Measurements from ENCODE around the gene PLXNA1.

Gene PLXNA1

GRCh38 chr3:126982126-126982470 lies 817 bp upstream of the PLXNA1 start:
- Mint-ChIP-seq H3K9me3 (no peaks in the 10 kb centered on the region), H3K27ac (peak overlapping the region; percentile 97), H3K4me3 (peak overlapping the region; percentile 83 to 86), H3K4me1 (peaks cover 37 to 56% of the 10 kb centered on the region in 2 donors), H3K36me3 (peaks cover 0 to 4% of the 10 kb centered on the region in 2 donors), H3K27me3 (peaks cover 20 to 33% of the 10 kb centered on the region in 2 donors)
- ATAC-seq (replicated peaks) (peak; percentile 77 to 84), DNase-seq (peak; percentile 86)

- no peak overlapping the region for H3K4me3 Mint-ChIP-seq
- no peak overlapping the region for H3K27ac Mint-ChIP-seq
- ATAC-seq (replicated peaks) (peak in 1 of 2 donors; percentile 0), DNase-seq (no peak)
- peaks cover 38 to 60% of the 10 kb centered on the region in 2 donors for H3K4me1 Mint-ChIP-seq
- peaks cover 0 to 7% of the 10 kb centered on the region in 2 donors for H3K36me3 Mint-ChIP-seq
- no peaks in the 10 kb centered on the region for H3K9me3 Mint-ChIP-seq
- H3K27me3 Mint-ChIP-seq = peaks cover 14 to 21% of the 10 kb centered on the region in 2 donors
Measured at GRCh38 chr3:126983276-126983652, 349 bp downstream of the PLXNA1 start.

GRCh38 chr3:126983653-126984390 lies 907 bp downstream of the PLXNA1 start:
- Mint-ChIP-seq H3K9me3 (no peaks in the 10 kb centered on the region), H3K4me1 (peaks cover 34 to 55% of the 10 kb centered on the region in 2 donors), H3K27ac (peak overlapping the region; percentile 59), H3K36me3 (peaks cover 0 to 8% of the 10 kb centered on the region in 2 donors), H3K4me3 (peak overlapping the region; percentile 62 to 76), H3K27me3 (peaks cover 9 to 16% of the 10 kb centered on the region in 2 donors)
- no peak for DNase-seq
- no peak for ATAC-seq (replicated peaks)

GRCh38 chr3:126984391-126985131 lies 1.6 kb downstream of the PLXNA1 start:
- peaks cover 9 to 10% of the 10 kb centered on the region in 2 donors for H3K27me3 Mint-ChIP-seq
- ATAC-seq (replicated peaks) = no peak
- H3K27ac Mint-ChIP-seq = no peak overlapping the region
- peaks cover 28 to 48% of the 10 kb centered on the region in 2 donors for H3K4me1 Mint-ChIP-seq
- peak overlapping the region; percentile 66 to 76 for H3K4me3 Mint-ChIP-seq
- peaks cover 4 to 15% of the 10 kb centered on the region in 2 donors for H3K36me3 Mint-ChIP-seq
- no peaks in the 10 kb centered on the region for H3K9me3 Mint-ChIP-seq
- DNase-seq = no peak

GRCh38 chr3:126985132-126985985 lies 2.4 kb downstream of the PLXNA1 start:
- Mint-ChIP-seq H3K36me3 (peaks cover 4 to 11% of the 10 kb centered on the region in 2 donors), H3K27ac (no peak overlapping the region), H3K9me3 (no peaks in the 10 kb centered on the region), H3K4me3 (peak overlapping the region in 1 of 2 donors; percentile 44), H3K4me1 (peaks cover 20 to 41% of the 10 kb centered on the region in 2 donors), H3K27me3 (peaks cover 3% of the 10 kb centered on the region in 2 donors)
- DNase-seq (no peak), ATAC-seq (replicated peaks) (no peak)

GRCh38 chr3:126986001-126986400 lies 3.1 kb downstream of the PLXNA1 start:
- H3K4me3 Mint-ChIP-seq = no peak overlapping the region
- no peak for DNase-seq
- H3K27me3 Mint-ChIP-seq = no peaks in the 10 kb centered on the region
- H3K9me3 Mint-ChIP-seq = no peaks in the 10 kb centered on the region
- peaks cover 9 to 18% of the 10 kb centered on the region in 2 donors for H3K36me3 Mint-ChIP-seq
- ATAC-seq (replicated peaks) = no peak
- H3K4me1 Mint-ChIP-seq = peaks cover 22 to 44% of the 10 kb centered on the region in 2 donors
- no peak overlapping the region for H3K27ac Mint-ChIP-seq

- peaks cover 18 to 40% of the 10 kb centered on the region in 2 donors for H3K4me1 Mint-ChIP-seq
- ATAC-seq (replicated peaks) (no peak), DNase-seq (no peak)
- no peak overlapping the region for H3K4me3 Mint-ChIP-seq
- peaks cover 15 to 24% of the 10 kb centered on the region in 2 donors for H3K36me3 Mint-ChIP-seq
- no peaks in the 10 kb centered on the region for H3K27me3 Mint-ChIP-seq
- H3K9me3 Mint-ChIP-seq = no peaks in the 10 kb centered on the region
- no peak overlapping the region for H3K27ac Mint-ChIP-seq
Measured at GRCh38 chr3:126987129-126987528, 4.2 kb downstream of the PLXNA1 start.

- ATAC-seq (replicated peaks) (no peak), DNase-seq (no peak)
- Mint-ChIP-seq H3K4me1 (peaks cover 16 to 35% of the 10 kb centered on the region in 2 donors), H3K4me3 (no peak overlapping the region), H3K36me3 (peaks cover 19 to 25% of the 10 kb centered on the region in 2 donors), H3K27me3 (no peaks in the 10 kb centered on the region), H3K9me3 (no peaks in the 10 kb centered on the region), H3K27ac (no peak overlapping the region)
Measured at GRCh38 chr3:126987596-126987995, 4.7 kb downstream of the PLXNA1 start.

- H3K4me3 Mint-ChIP-seq = no peak overlapping the region
- H3K36me3 Mint-ChIP-seq = peaks cover 22 to 26% of the 10 kb centered on the region in 2 donors
- peaks cover 17 to 36% of the 10 kb centered on the region in 2 donors for H3K4me1 Mint-ChIP-seq
- H3K9me3 Mint-ChIP-seq = no peaks in the 10 kb centered on the region
- DNase-seq (no peak), ATAC-seq (replicated peaks) (no peak)
- no peak overlapping the region for H3K27ac Mint-ChIP-seq
- no peaks in the 10 kb centered on the region for H3K27me3 Mint-ChIP-seq
Measured at GRCh38 chr3:126988451-126989021, 5.6 kb downstream of the PLXNA1 start.

GRCh38 chr3:126989316-126990023 lies 6.6 kb downstream of the PLXNA1 start:
- no peak overlapping the region for H3K4me3 Mint-ChIP-seq
- H3K9me3 Mint-ChIP-seq = no peaks in the 10 kb centered on the region
- ATAC-seq (replicated peaks) (no peak), DNase-seq (no peak)
- H3K36me3 Mint-ChIP-seq = peaks cover 29 to 35% of the 10 kb centered on the region in 2 donors
- H3K27ac Mint-ChIP-seq = no peak overlapping the region
- no peaks in the 10 kb centered on the region for H3K27me3 Mint-ChIP-seq
- peaks cover 23 to 42% of the 10 kb centered on the region in 2 donors for H3K4me1 Mint-ChIP-seq

- Mint-ChIP-seq H3K9me3 (no peaks in the 10 kb centered on the region), H3K4me1 (peaks cover 27 to 45% of the 10 kb centered on the region in 2 donors), H3K27ac (no peak overlapping the region), H3K27me3 (no peaks in the 10 kb centered on the region), H3K4me3 (no peak overlapping the region), H3K36me3 (peaks cover 34 to 39% of the 10 kb centered on the region in 2 donors)
- no peak for DNase-seq
- no peak for ATAC-seq (replicated peaks)
Measured at GRCh38 chr3:126990024-126990700, 7.2 kb downstream of the PLXNA1 start.

GRCh38 chr3:126990890-126991289 lies 8.0 kb downstream of the PLXNA1 start:
- peaks cover 28 to 43% of the 10 kb centered on the region in 2 donors for H3K4me1 Mint-ChIP-seq
- H3K27me3 Mint-ChIP-seq = no peaks in the 10 kb centered on the region
- peaks cover 35 to 39% of the 10 kb centered on the region in 2 donors for H3K36me3 Mint-ChIP-seq
- DNase-seq (no peak), ATAC-seq (replicated peaks) (no peak)
- H3K4me3 Mint-ChIP-seq = no peak overlapping the region
- no peaks in the 10 kb centered on the region for H3K9me3 Mint-ChIP-seq
- peak overlapping the region; percentile 53 for H3K27ac Mint-ChIP-seq
